DMS53 treated with DMSO at 0.1 percent for 48 hours (cell line): ENCODE results near the gene CCR6.

Source experiments
- DNase-seq: peaks from one replicate; lab custom pipeline; 2025; ENCODE audit not compliant: unreplicated experiment; lab: John Stamatoyannopoulos, UW

CCR6 gene

GRCh38 chr6:167097770-167098169 is 25.1 kb upstream of the CCR6 start:
- DNase-seq, result no peak

- DNase-seq, result no peak
Measured at GRCh38 chr6:167098825-167099225, 24.1 kb upstream of the CCR6 start.

GRCh38 chr6:167099707-167100106 is 23.2 kb upstream of the CCR6 start:
- no peak for DNase-seq

- DNase-seq, result no peak
Measured at GRCh38 chr6:167100241-167100674, 22.6 kb upstream of the CCR6 start.

GRCh38 chr6:167102318-167102717 is 20.6 kb upstream of the CCR6 start:
- DNase-seq, result no peak

GRCh38 chr6:167103041-167103891 is 19.6 kb upstream of the CCR6 start:
- no peak for DNase-seq

GRCh38 chr6:167104388-167104787 is 18.5 kb upstream of the CCR6 start:
- DNase-seq, result no peak

GRCh38 chr6:167105060-167105459 is 17.8 kb upstream of the CCR6 start:
- no peak for DNase-seq

GRCh38 chr6:167106406-167106805 is 16.5 kb upstream of the CCR6 start:
- no peak for DNase-seq

GRCh38 chr6:167107787-167108186 is 15.1 kb upstream of the CCR6 start:
- no peak for DNase-seq

- DNase-seq, result peak; percentile 16
Measured at GRCh38 chr6:167108278-167108677, 14.6 kb upstream of the CCR6 start.

- DNase-seq, result no peak
Measured at GRCh38 chr6:167109651-167110050, 13.2 kb upstream of the CCR6 start.

- no peak for DNase-seq
Measured at GRCh38 chr6:167111597-167111996, 11.3 kb upstream of the CCR6 start.

GRCh38 chr6:167112421-167112820 is 10.5 kb upstream of the CCR6 start:
- no peak for DNase-seq

- DNase-seq, result no peak
Measured at GRCh38 chr6:167113047-167113754, 9.7 kb upstream of the CCR6 start.

- DNase-seq, result no peak
Measured at GRCh38 chr6:167113935-167114910, 8.7 kb upstream of the CCR6 start.

GRCh38 chr6:167115054-167115453 is 7.8 kb upstream of the CCR6 start:
- no peak for DNase-seq

GRCh38 chr6:167116109-167116837 is 6.6 kb upstream of the CCR6 start:
- DNase-seq, result no peak

GRCh38 chr6:167116838-167117228 is 6.1 kb upstream of the CCR6 start:
- DNase-seq, result no peak

- DNase-seq, result no peak
Measured at GRCh38 chr6:167118006-167118405, 4.9 kb upstream of the CCR6 start.

GRCh38 chr6:167118839-167119238 is 4.1 kb upstream of the CCR6 start:
- no peak for DNase-seq
